Stimulated activated naive CD8-positive, alpha-beta T cell treated with anti-CD3 and anti-CD28 coated beads, Interleukin-15, Interleukin-2, amounts not matched to agents 100 ng/mL and 50 ng/mL, for 24 hours (primary cell): ENCODE results near the gene APOF.
"Not testable (repeated sequence)": the region's sequence is repeated elsewhere in the genome, so short reads cannot be mapped to it uniquely, and the experiment has no call there.

ENCODE experiments used
- H3K27ac Mint-ChIP-seq: one replicate; pipeline ENCODE4 v1.8.0; 2021; ENCODE audit warnings: mild to moderate bottlenecking, mixed read lengths
- H3K27me3 Mint-ChIP-seq: one replicate; pipeline ENCODE4 v1.8.0; 2021; ENCODE audit warnings: mixed read lengths
- H3K36me3 Mint-ChIP-seq: one replicate; pipeline ENCODE4 v1.8.0; 2021; ENCODE audit warnings: low read depth, mixed read lengths
- H3K4me1 Mint-ChIP-seq: one replicate; pipeline ENCODE4 v1.8.0; 2021; ENCODE audit warnings: low read depth, mixed read lengths
- H3K4me3 Mint-ChIP-seq: one replicate; pipeline ENCODE4 v1.8.0; 2021; ENCODE audit warnings: mild to moderate bottlenecking, mixed read lengths
- H3K9me3 Mint-ChIP-seq: one replicate; pipeline ENCODE4 v1.8.0; 2021; ENCODE audit warnings: mixed read lengths

The APOF gene

GRCh38 chr12:56377989-56378316 is 15.3 kb upstream of the APOF start:
- Mint-ChIP-seq H3K4me1 (no peaks in the 10 kb centered on the region), H3K4me3 (no peak overlapping the region), H3K27ac (no peak overlapping the region), H3K27me3 (no peaks in the 10 kb centered on the region), H3K36me3 (no peaks in the 10 kb centered on the region), H3K9me3 (no peaks in the 10 kb centered on the region)

- no peaks in the 10 kb centered on the region for H3K27me3 Mint-ChIP-seq
- no peak overlapping the region for H3K4me3 Mint-ChIP-seq
- H3K36me3 Mint-ChIP-seq = no peaks in the 10 kb centered on the region
- no peaks in the 10 kb centered on the region for H3K9me3 Mint-ChIP-seq
- H3K4me1 Mint-ChIP-seq = no peaks in the 10 kb centered on the region
- no peak overlapping the region for H3K27ac Mint-ChIP-seq
These were observed 14.8 kb upstream of the APOF start for GRCh38 chr12:56377310-56377988.

- H3K9me3 Mint-ChIP-seq = no peaks in the 10 kb centered on the region
- no peaks in the 10 kb centered on the region for H3K36me3 Mint-ChIP-seq
- no peaks in the 10 kb centered on the region for H3K27me3 Mint-ChIP-seq
- no peaks in the 10 kb centered on the region for H3K4me1 Mint-ChIP-seq
- H3K27ac Mint-ChIP-seq = no peak overlapping the region
- H3K4me3 Mint-ChIP-seq = no peak overlapping the region
These were observed 13.2 kb upstream of the APOF start for GRCh38 chr12:56375598-56376434.

GRCh38 chr12:56374726-56375597 is 12.3 kb upstream of the APOF start:
- Mint-ChIP-seq H3K4me3 (no peak overlapping the region), H3K4me1 (no peaks in the 10 kb centered on the region), H3K27ac (peak overlapping the region; percentile 63), H3K36me3 (no peaks in the 10 kb centered on the region), H3K9me3 (no peaks in the 10 kb centered on the region), H3K27me3 (no peaks in the 10 kb centered on the region)

GRCh38 chr12:56373515-56373914 is 10.9 kb upstream of the APOF start:
- no peaks in the 10 kb centered on the region for H3K27me3 Mint-ChIP-seq
- no peaks in the 10 kb centered on the region for H3K9me3 Mint-ChIP-seq
- H3K4me1 Mint-ChIP-seq = no peaks in the 10 kb centered on the region
- H3K27ac Mint-ChIP-seq = no peak overlapping the region
- no peak overlapping the region for H3K4me3 Mint-ChIP-seq
- H3K36me3 Mint-ChIP-seq = no peaks in the 10 kb centered on the region

GRCh38 chr12:56366948-56367347 is 4.3 kb upstream of the APOF start:
- Mint-ChIP-seq H3K4me3 (no peak overlapping the region), H3K4me1 (no peaks in the 10 kb centered on the region), H3K36me3 (no peaks in the 10 kb centered on the region), H3K9me3 (no peaks in the 10 kb centered on the region), H3K27me3 (no peaks in the 10 kb centered on the region), H3K27ac (no peak overlapping the region)

GRCh38 chr12:56361487-56362129 is 1.0 kb downstream of the APOF start:
- H3K27ac Mint-ChIP-seq = no peak overlapping the region
- no peaks in the 10 kb centered on the region for H3K36me3 Mint-ChIP-seq
- H3K4me1 Mint-ChIP-seq = peaks cover 31% of the 10 kb centered on the region
- H3K4me3 Mint-ChIP-seq = peak overlapping the region; percentile 91
- H3K9me3 Mint-ChIP-seq = no peaks in the 10 kb centered on the region
- no peaks in the 10 kb centered on the region for H3K27me3 Mint-ChIP-seq

GRCh38 chr12:56359851-56360767 is 2.5 kb downstream of the APOF start, which contains the start of gene STAT2:
STAT2 (minus strand) TSS chr12:56360107; CDS start chr12:56356571, 3,536 bp downstream.
- Mint-ChIP-seq H3K4me3 (peak within 1 kb of the TSS; percentile 91), H3K9me3 (no peaks in the 10 kb centered on the region), H3K4me1 (peaks cover 31% of the 10 kb centered on the region), H3K27me3 (no peaks in the 10 kb centered on the region), H3K36me3 (peaks cover 10% of the 10 kb centered on the region), H3K27ac (peak within 1 kb of the TSS; percentile 92)

- H3K9me3 Mint-ChIP-seq = no peaks in the 10 kb centered on the region
- H3K27me3 Mint-ChIP-seq = no peaks in the 10 kb centered on the region
- H3K27ac Mint-ChIP-seq = peak overlapping the region; percentile 92
- peaks cover 31% of the 10 kb centered on the region for H3K4me1 Mint-ChIP-seq
- H3K4me3 Mint-ChIP-seq = peak overlapping the region; percentile 91
- H3K36me3 Mint-ChIP-seq = peaks cover 21% of the 10 kb centered on the region
These were observed 3.7 kb downstream of the APOF start for GRCh38 chr12:56358836-56359532.

GRCh38 chr12:56351325-56351724 is 11.3 kb downstream of the APOF start:
- no peak overlapping the region for H3K4me3 Mint-ChIP-seq
- H3K4me1 Mint-ChIP-seq = peaks cover 5% of the 10 kb centered on the region
- peaks cover 60% of the 10 kb centered on the region for H3K36me3 Mint-ChIP-seq
- no peak overlapping the region for H3K27ac Mint-ChIP-seq
- no peaks in the 10 kb centered on the region for H3K27me3 Mint-ChIP-seq
- no peaks in the 10 kb centered on the region for H3K9me3 Mint-ChIP-seq

GRCh38 chr12:56350662-56351061 is 12.0 kb downstream of the APOF start:
- Mint-ChIP-seq H3K4me3 (no peak overlapping the region), H3K9me3 (no peaks in the 10 kb centered on the region), H3K36me3 (peaks cover 60% of the 10 kb centered on the region), H3K27me3 (no peaks in the 10 kb centered on the region), H3K4me1 (peaks cover 5% of the 10 kb centered on the region), H3K27ac (no peak overlapping the region)

GRCh38 chr12:56348776-56349175 is 13.9 kb downstream of the APOF start:
- Mint-ChIP-seq H3K27me3 (no peaks in the 10 kb centered on the region), H3K4me1 (peaks cover 5% of the 10 kb centered on the region), H3K4me3 (no peak overlapping the region), H3K36me3 (peaks cover 46% of the 10 kb centered on the region), H3K9me3 (no peaks in the 10 kb centered on the region), H3K27ac (no peak overlapping the region)

- H3K27me3 Mint-ChIP-seq, H3K9me3 Mint-ChIP-seq, H3K4me1 Mint-ChIP-seq, H3K4me3 Mint-ChIP-seq, H3K27ac Mint-ChIP-seq: not testable (repeated sequence)
- H3K36me3 Mint-ChIP-seq = peaks cover 49% of the 10 kb centered on the region
These were observed 15.4 kb downstream of the APOF start for GRCh38 chr12:56347255-56347654.
